Central memory CD4-positive, alpha-beta T cell (primary cell): Measurements from ENCODE around the gene ARHGEF9.

Source experiments
- DNase-seq: peaks from one replicate; pipeline ENCODE4 v3.0.0; 2022

The ARHGEF9 gene

GRCh38 chrX:63746278-63746677 lies 38.7 kb downstream of the ARHGEF9 start:
- peak; percentile 32 for DNase-seq

DNA sequence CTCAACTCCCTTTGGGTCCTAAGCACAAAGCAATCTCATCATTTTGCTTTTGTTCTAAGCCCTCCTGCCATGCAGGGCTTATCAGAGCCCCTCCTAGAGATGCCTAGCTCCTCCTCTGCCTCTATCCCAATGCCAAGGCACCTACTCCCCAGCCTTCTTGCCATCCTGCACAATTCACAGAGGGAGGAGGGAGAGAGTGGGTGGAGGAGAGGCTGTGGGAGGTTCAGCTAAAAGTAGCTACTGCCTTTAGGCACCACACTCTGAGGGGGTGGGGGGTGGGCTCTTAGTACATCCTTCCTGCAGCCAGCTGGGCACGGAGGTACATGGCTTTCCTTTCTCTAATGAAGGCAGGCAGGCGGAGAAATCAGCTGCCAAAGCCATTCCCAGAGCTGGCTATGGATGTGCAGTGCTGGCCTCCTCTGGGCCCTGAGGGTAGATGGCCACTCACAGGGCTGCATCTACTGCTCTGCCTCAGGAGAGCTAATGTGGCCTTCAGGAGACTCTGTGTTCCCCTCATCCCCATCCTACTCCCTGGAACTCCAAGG lies 40.1 kb downstream of the ARHGEF9 start:
- no peak for DNase-seq

GRCh38 chrX:63743596-63743995 lies 41.4 kb downstream of the ARHGEF9 start:
- DNase-seq = no peak

DNA sequence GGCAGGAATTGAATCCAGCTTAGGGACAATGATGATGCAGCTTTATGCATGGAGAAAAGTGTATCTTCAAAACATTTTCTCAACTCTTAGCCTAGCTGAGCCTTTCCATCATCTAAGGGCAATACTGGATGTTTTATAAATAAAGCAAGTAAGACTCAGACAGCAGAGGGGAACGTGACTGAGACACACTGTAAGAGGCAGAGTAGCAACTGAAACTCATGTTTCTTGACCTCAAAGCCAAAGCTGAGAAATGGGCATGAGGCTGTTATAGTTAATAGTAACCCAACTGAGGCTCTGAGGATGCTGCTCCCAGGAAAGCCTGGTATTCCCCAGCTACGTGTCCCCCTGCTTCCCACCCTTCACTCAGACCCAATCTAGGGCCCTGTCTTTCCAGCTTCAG lies 44.6 kb downstream of the ARHGEF9 start:
- no peak for DNase-seq

- no peak for DNase-seq
Observed at GRCh38 chrX:63739885-63740284, 45.1 kb downstream of the ARHGEF9 start.

- DNase-seq = no peak
Observed at GRCh38 chrX:63738696-63739095, 46.3 kb downstream of the ARHGEF9 start.

DNA sequence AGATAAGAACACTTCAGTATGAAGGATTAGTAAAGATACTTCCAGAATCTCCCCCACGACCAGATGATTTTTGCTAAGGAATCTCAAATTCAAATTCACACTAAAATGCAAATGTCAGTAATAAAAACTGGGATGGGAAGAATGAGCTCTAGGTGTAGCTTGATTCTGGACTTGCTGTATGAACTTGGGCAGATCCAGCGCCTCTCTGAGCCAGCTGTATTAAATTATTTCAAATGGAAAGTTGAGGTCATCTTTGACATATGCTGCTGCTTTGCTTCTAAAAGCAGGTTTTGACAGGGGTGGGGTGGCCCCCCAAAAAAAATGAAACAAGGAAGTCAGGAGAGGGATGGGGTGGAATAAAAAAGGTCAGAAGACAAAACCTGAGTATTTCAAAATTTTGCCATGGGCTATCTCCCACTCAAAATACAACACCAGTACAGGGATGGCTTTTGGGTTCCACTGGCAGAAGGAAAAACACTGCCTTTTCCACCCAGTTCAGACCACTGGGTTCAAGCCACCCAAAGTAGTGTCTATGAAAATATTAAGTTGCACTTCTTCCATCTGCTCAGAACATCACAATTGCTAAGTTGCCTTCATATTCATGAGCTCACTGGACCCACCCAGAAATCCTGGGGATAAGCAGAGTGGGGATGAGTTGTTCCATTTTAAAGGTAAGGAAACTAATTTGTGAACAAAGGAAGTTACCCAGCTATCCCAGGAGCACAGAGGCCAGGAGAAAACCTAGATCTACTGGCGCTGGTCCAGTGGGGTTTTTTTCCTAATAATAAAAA lies 47.7 kb downstream of the ARHGEF9 start:
- no peak for DNase-seq

- no peak for DNase-seq
Observed at GRCh38 chrX:63735882-63736281, 49.1 kb downstream of the ARHGEF9 start.

GRCh38 chrX:63720293-63720692 lies 64.7 kb downstream of the ARHGEF9 start:
- no peak for DNase-seq

DNA sequence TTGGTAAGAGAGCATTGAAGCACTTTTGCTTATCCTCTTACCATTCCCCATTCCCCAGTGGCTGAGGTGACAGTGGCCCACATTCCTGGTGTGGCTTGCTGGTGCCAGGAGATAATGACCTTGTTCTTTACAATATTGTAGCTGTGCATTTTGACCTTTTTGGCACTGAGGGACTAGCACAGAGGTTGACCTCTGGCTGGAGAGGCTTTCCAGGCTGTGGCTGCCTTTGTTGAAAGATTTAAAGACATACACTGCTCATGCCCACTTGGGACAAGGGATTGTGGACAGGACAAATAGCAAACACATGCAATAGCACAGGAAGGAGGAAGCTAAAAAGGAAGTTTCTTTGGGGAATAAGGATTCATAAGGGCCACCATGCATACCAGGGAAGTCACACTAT lies 65.4 kb downstream of the ARHGEF9 start:
- DNase-seq = no peak

DNA sequence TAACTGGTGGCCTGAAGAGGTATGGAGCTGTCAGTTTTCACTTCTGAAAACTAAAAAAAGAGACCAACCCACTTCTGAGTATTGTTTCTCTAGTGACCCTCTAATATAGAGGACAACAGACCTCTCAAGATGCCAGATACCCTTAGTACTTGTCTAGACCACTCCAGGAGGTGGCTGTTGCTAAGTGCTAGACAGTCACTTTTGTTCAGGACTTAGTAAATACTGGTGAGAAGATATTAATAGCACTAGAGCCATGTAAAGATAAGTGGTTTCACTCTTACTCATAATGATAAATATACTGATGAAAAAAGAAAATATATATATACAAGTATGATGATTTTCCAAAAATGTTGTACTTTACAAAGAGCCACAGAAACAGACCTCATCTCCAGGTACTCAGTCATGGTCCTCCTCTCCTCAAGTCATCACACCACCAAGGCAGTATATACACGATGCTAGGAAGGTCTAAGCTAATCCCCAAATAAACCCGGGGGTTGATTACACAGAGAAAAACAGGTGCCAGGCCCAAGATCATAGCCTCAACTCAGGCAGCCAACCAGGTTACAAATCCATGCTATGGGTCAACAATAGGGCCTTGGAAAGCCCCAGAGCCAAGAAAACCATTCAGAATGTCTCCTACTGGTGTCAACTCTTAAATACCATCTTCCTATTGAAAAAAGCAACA lies 66.9 kb downstream of the ARHGEF9 start:
- DNase-seq = no peak

- no peak for DNase-seq
Observed at GRCh38 chrX:63713526-63713925, 71.5 kb downstream of the ARHGEF9 start.

GRCh38 chrX:63708801-63709200 lies 76.2 kb downstream of the ARHGEF9 start:
- DNase-seq = no peak

DNA sequence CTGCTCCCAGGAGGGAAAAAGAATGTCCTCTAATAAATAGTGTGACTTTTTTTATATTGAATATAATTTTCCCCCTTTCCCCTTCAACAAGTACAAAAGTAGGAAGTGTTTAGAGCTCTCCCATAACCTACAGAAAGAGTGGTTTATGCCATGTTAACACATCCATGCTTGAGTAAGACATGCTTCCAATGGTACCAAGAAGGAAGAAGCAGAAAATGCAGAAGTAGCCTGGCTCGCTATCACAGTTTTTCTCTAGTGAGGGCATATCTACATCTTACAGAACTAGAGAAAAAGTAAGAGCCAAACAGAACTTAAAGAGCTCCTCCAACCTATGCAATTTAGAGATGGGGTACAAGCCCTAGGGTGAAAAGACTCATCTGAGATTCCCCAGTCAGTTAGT lies 82.5 kb downstream of the ARHGEF9 start:
- no peak for DNase-seq

DNA sequence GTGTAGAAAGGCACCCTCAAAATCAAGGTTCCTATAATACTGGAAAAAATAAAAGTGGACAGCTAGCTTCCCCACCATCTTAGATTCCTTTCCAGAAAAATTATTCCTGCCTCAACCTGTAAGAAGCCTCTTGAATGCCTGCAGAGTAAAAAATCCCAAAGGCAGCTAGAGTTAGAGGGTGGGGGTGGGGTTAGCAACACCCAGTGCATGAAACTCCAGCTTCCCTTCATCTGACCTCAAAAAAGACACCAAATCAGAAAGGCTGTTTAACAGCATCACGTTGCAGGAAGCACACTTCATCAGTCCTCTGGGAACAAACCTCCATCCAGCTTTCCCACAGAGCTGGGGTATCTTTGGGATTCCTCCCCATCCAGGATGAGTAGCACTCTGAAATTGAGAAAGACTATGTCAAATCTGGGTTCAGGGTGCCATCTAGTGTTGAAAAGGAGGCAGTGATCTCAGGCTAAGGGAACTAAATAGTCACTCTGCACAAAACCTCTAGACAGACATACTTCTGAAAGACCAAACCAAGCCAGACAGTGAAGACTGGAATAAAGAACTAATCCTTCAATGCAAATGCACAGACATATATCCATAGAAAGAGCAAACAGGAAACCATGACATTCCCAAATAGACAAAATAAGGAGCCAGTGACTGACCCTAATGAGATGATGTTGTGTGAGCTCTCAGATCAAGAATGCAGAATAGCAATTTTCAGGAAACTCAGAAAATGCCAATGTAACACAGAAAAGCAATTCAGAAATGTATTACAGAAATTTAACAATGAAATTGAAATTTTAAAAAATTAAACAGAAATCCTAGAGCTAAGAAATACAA lies 97.9 kb downstream of the ARHGEF9 start:
- peak; percentile 11 for DNase-seq

- DNase-seq = no peak
Observed at GRCh38 chrX:63680423-63680822, 104.6 kb downstream of the ARHGEF9 start.

GRCh38 chrX:63679432-63679831 lies 105.6 kb downstream of the ARHGEF9 start:
- no peak for DNase-seq

- no peak for DNase-seq
Observed at GRCh38 chrX:63675716-63676115, 109.3 kb downstream of the ARHGEF9 start.

- no peak for DNase-seq
Observed at GRCh38 chrX:63673896-63674295, 111.1 kb downstream of the ARHGEF9 start.

GRCh38 chrX:63664741-63665140 lies 120.3 kb downstream of the ARHGEF9 start:
- DNase-seq = no peak

DNA sequence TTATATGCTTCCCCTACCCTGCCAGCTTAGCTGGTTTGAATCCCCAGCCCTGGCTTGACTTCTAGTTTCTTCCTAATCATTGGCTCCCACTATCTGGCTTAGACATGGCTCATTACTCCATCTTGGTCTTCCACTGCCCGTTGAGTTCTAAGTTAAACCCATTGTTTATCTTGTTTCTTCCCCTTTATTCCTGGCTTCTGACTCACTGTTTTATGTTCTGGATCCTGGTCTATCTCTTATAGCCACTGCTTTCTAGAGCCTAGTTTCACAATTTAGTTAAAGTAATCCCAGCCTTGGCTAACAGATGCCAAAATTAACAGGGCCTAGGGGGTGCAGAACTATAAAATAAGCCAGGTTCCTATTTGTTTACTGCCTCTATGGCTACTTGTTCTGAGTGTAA lies 120.9 kb downstream of the ARHGEF9 start:
- no peak for DNase-seq

DNA sequence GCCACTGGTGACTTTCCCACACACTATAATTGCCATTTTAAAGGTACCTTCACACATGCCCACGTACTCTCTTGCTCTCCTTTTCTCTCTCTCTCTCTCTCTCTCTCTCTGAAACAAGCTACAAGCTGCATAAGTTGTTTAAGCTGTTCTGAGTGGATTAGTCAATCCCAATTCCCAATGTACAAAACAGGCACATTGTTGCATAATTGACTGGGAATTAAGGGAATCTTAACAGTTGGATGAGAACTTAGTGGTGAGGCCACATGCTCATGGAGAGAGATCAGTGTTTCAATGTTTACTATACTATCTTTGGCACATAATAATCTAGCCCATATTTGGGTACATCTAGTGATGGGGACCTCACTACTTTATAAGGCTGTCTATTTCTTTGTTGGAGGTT lies 123.3 kb downstream of the ARHGEF9 start:
- DNase-seq = no peak

DNA sequence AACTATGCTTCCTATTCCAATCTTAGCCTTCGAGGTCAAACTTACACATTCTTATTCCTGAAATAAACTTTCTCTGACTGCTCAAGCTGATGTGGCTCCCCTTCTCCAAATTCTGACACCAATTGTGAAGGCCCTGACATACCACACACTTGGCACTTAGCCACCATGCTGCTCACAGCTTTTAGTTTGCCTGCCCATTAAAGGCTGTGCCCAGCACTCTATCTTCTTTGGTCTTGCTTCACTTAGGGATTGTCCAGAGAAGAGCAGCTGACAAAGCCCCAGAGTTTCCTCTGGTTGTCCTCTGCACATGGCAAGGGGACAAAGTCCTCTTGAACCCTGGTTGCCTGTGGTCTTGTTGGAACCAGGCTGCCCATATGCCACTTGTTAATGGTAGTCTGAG lies 126.1 kb downstream of the ARHGEF9 start:
- no peak for DNase-seq
